Stimulated activated CD8-positive, alpha-beta memory T cell treated with anti-CD3 and anti-CD28 coated beads, Interleukin-7, amount 100 ng/mL, for 1 hour (primary cell): ENCODE measurements around the gene DDX53.

Source experiments
- DNase-seq, 2 donors: peaks; one replicate each; pipeline ENCODE4 v3.0.0-alpha.2; 2020; ENCODE audit warnings: low read depth in 2 of 2

The DDX53 gene

GRCh38 chrX:22999696-23000223 lies at the start of gene DDX53:
TSS of gene DDX53 (plus strand) at chrX:22999960. CDS start at chrX:23000058, 98 bp downstream.
- no peak for DNase-seq

- DNase-seq = no peak
Measured at GRCh38 chrX:22950269-22951266, 49.2 kb upstream of the DDX53 start.

DNA sequence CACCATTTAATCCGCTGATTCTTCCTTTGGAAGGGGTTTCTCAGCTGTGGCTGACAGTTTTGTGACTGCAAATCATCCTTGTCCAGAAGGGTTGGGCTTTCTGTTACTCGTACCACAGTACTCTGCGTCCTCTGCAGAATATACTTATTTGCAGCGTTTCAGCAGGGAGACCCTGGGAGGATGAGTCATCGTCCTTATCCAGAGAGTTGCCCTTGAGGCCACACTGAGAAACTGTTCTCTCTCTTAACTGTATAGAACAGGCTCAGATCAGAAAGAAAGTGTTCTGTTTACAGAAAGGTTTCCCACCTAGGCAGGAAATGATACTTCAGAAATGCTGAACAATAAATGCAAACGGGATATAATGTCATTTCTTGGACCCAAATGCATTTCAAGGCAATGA lies 47.8 kb upstream of the DDX53 start:
- DNase-seq = no peak

DNA sequence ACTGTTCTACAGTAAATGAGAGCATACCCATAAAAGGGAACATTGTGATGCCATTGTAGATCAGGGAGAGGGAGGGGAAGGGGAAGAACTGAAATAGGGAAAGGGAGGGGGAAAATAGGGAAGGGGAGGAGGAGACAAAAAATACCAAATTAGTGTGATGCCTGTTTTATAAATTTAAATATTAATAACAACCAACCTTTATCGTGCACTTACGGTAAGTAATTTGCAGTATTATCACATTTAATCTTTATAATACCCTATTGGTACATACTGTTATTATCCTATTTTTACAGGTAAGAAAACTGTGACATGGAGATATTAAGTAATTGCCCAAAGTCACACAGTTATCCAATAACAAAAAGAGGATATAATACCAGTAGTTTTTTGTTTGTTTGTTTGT lies 41.5 kb upstream of the DDX53 start:
- DNase-seq = no peak

DNA sequence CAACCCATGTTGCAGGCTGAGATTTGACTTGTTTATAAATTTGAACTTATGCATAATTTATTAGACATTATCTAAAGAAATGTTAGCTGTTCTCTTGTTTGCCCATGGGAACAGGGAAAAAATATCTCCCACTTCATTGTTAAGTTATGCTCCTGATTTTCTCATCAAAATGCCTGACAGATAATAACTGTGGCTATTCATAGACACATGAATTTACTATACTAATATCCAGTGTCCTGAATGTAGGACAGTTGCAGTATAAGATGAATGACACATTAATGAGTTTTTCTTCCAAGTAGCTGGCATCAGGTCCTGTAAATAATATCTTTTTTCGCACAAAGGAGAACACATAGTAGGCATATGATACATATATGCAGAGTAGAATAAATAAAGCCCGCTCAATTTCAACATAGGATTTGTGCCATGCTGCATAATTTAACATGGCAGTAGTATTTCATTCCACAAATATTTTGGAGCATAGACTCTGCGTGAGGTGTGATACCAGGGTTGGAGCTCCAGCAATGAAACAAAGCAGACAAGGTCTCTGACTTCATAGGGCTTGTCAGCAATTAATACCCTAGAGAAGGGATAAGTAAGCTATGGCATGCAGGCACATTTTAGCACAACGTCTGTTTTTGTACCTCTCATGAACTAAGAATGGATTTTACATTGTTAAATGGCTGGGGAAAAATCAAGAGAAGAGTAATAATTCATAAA lies 40.4 kb upstream of the DDX53 start:
- DNase-seq = no peak

DNA sequence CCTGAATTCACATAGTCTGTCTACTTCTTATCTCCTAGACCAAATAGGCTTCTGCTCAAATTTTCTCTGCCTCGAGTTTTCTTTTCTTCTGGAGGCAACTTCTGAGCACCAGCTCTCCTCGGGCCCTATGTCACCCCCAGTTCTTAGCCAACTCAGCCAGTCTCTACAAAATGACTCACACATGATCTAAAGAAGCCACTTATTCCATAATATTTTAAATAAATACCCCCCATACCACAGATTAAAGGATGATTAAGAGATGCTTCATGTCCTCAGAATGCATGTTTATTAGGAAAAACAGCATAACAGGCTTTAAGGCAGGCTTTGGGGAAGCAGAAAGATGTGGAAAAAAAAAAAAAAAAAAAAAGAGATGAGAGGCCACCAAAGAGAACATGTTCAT lies 36.6 kb upstream of the DDX53 start:
- no peak for DNase-seq

DNA sequence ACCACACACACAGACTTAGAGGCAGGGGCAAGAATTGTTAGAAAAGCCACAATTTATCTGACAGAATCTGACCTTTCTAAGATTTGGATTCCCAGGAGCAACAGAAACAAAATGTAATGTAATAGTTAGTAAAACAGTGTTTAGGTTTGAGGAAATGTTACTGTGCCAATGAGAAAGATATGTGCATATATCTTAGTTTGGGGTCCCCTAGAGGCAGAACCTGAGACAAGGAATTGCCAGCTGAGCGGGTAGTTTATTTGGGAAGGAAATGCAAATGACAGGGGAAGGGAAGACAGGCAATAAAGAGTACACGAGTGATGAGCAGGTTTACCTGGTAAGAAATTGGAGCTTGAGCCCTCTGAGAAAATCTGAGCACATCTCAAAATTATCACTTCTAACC lies 31.3 kb upstream of the DDX53 start:
- no peak for DNase-seq

DNA sequence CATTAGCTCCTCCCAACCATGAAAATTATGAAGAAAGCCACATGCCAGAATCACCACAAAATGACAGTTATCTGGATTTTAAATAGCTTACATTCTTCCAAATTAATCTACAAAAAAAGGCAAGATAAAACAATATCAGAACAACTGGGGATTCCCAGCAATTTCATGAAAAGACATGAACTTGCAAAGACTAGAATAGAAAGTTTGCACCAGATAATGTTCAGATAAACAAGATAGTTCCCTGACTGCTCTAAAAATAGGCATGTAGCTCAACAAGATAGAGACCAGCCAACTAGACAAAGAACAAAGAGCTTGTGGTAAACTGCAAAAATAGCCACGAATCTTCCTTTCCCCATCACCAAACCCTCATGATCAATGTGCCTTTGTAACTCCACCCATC lies 30.3 kb upstream of the DDX53 start:
- no peak for DNase-seq

DNA sequence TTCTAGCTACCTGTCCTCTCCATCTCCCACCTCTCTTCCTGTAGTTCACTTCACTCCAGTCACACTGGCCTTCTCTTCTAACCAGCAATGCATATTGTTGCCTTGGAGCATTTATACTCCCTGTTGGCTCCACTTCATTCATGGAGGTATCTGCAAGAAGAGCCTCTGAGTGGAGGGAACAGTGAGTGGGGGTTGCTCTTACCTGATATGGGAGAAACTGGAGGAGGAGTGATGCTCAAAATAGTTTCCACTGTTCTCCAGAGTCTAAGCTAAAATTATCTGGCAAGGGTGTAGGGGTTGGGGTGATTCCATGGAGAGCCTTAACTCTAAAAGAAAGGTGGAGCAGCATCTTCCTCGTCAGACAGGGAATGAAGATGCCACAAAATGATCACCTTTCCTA lies 28.9 kb upstream of the DDX53 start:
- no peak for DNase-seq

DNA sequence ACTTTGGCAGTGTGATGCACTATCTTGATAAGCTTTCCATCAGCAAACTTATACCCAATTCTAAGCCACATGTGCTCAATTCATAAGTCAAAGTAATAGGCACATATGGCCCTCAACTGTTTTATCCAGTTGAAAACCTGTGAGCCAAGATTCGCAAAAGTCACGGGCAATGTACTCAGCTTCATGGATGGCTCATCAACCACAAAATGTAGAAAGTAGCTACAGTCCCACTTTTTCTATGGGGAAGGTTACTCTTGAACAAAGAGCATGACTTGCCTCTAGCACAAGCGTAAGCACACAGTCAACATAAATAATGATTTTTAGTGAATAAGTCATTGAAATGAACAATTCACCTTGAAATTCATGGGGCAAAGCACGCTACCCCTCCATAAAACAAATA lies 25.1 kb upstream of the DDX53 start:
- DNase-seq = no peak

- DNase-seq = no peak
Measured at GRCh38 chrX:22975786-22976185, 24.0 kb upstream of the DDX53 start.

GRCh38 chrX:22985958-22986357 lies 13.8 kb upstream of the DDX53 start:
- DNase-seq = no peak

DNA sequence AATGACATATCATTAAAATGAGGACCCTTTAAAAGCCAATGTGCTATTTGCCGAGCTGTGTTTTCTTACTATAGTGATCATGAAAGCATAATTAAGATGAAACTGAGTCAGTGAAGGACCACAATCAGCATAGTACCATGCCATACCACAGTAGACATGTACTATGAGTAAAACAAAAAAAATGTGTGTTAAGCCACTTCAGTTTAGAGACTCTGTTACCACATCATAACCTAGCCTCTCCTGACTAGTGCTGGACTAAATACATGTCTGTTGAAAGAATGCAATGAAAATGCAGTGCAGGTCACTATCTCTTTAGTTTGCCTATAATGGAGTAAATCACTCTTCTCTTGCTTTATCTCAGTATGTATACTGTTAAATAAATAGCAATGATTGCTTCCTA lies 12.3 kb upstream of the DDX53 start:
- no peak for DNase-seq

- DNase-seq = no peak
Measured at GRCh38 chrX:23003116-23003515, 3.4 kb downstream of the DDX53 start.

DNA sequence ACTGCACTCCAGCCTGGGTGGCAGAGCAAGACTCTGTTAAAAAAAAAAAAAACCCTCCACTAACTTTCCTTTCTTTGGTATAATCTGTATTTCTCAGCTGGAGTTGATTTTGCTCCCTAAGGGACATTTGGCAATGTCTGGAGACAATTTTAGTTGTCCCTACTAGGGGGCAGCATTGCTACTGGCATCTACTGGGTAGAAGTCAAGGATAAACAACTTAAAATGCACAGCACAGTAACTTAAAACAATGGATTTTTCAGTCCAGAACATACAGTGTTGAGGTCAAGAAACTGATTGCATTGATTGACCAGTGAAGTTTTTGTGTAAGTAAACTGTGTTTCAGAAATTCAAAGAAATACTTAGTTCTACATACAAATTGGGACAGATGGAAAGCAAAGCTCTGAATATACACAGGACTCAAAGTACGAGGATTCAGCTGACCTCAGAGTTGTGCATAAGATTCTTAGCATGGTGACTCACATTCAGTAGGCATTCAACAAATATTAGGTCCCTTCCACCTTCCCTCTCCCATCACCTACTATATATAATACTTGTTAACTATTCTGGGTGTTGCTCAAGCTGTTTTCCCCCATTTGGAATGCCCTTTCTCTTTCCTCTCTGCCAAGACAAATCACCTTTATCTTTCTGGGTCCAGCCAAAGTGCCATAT lies 8.8 kb downstream of the DDX53 start:
- no peak for DNase-seq

DNA sequence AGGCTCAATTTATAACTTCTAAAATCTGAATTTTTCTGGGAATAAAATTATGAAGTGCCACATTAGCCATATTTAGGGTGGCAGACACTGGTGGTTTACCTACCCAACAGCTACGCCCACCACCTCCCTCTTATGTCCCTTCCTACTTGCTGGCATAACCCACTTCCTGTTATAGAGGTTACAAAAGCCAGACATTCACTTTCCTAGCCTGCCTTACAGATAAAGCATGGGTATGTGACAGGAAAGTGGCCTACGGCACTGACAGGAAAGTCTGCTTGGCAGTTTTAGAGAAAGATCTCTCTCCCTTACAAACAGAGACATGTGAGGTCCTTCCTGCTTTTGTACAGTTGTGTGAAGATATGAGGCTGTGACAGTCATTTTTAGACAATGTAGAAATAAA lies 12.4 kb downstream of the DDX53 start:
- DNase-seq = no peak

- DNase-seq = no peak
Measured at GRCh38 chrX:23012636-23013035, 12.9 kb downstream of the DDX53 start.

GRCh38 chrX:23013366-23013765 lies 13.6 kb downstream of the DDX53 start:
- no peak for DNase-seq

GRCh38 chrX:23031600-23031999 lies 31.8 kb downstream of the DDX53 start:
- no peak for DNase-seq

- DNase-seq = no peak
Measured at GRCh38 chrX:23035493-23035892, 35.7 kb downstream of the DDX53 start.

- no peak for DNase-seq
Measured at GRCh38 chrX:23046443-23046842, 46.7 kb downstream of the DDX53 start.
